ENCODE results near the gene TMEM115. TPM values are rescaled to one million over a fixed set of nuclear protein-coding genes. Genes with fewer than 3 reads are reported as not detected.
A peak's percentile ranks its signal among the peaks of the same experiment; 100 is the strongest.

TMEM115 gene
- total and polyA plus RNA-seq, 2 of the 13 experiments (the other 11 are each of a cell fraction or from before 2014, with no cell fraction given): 22.1 to 30.7 TPM

- peak; percentile 74 for TF ChIP-seq CREM (IDR thresholded peaks at IDR 0.05)
- TF ChIP-seq CREM (CRISPR knock-in tag; IDR thresholded peaks at IDR 0.05): no peak
- no peak for TF ChIP-seq ZNF567 (CRISPR knock-in tag; IDR thresholded peaks at IDR 0.05; ENCODE audit: borderline replicate concordance)
- TF ChIP-seq TCF7 (IDR thresholded peaks at IDR 0.05; ENCODE audit: low read depth): no peak
- TF ChIP-seq PRMT3 (CRISPR knock-in tag; IDR thresholded peaks at IDR 0.05; ENCODE audit: borderline replicate concordance, low read depth): no peak
- TF ChIP-seq ZNF691 (CRISPR knock-in tag; IDR thresholded peaks at IDR 0.05; ENCODE audit: borderline replicate concordance, low read depth): 0 out of 2 replicates have a peak, but pooled peaks have one; percentile 57
- TF ChIP-seq, protein P1, sequence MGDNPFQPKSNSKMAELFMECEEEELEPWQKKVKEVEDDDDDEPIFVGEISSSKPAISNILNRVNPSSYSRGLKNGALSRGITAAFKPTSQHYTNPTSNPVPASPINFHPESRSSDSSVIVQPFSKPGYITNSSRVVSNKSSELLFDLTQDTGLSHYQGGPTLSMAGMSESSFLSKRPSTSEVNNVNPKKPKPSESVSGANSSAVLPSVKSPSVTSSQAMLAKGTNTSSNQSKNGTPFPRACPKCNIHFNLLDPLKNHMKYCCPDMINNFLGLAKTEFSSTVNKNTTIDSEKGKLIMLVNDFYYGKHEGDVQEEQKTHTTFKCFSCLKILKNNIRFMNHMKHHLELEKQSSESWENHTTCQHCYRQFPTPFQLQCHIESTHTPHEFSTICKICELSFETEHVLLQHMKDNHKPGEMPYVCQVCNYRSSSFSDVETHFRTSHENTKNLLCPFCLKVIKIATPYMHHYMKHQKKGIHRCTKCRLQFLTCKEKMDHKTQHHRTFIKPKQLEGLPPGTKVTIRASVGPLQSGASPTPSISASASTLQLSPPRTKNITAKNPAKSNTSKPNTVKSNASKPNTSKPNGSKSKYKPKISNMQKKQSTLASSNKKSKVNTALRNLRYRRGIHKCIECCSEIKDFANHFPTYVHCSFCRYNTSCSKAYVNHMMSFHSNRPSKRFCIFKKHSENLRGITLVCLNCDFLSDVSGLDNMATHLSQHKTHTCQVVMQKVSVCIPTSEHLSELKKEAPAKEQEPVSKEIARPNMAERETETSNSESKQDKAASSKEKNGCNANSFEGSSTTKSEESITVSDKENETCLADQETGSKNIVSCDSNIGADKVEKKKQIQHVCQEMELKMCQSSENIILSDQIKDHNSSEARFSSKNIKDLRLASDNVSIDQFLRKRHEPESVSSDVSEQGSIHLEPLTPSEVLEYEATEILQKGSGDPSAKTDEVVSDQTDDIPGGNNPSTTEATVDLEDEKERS (CRISPR knock-in tag; IDR thresholded peaks at IDR 0.05): no peak
- no peak for TF ChIP-seq ZNF737 (CRISPR knock-in tag; IDR thresholded peaks at IDR 0.05; ENCODE audit: borderline replicate concordance)
- no peak for TF ChIP-seq PAXIP1 (CRISPR knock-in tag; conservative IDR thresholded peaks at IDR 0.05)
- no peak for TF ChIP-seq THYN1 (CRISPR knock-in tag; IDR thresholded peaks at IDR 0.05; ENCODE audit: borderline replicate concordance, low read depth)
- TF ChIP-seq ZFY (CRISPR knock-in tag; IDR thresholded peaks at IDR 0.05): peak; percentile 87
- TF ChIP-seq BRD4 (CRISPR knock-in tag; IDR thresholded peaks at IDR 0.05): 0 out of 2 replicates have a peak, but pooled peaks have one; percentile 37
- peak; percentile 29; the same call in 1 of the 2 replicates for TF ChIP-seq ZNF331 (CRISPR knock-in tag; IDR thresholded peaks at IDR 0.05)
- no peak for TF ChIP-seq TCF12 (IDR thresholded peaks at IDR 0.05)
- no peak for TF ChIP-seq TCF12 (CRISPR knock-in tag; IDR thresholded peaks at IDR 0.05)
- no peak; the same call in 1 of the 2 replicates for TF ChIP-seq ZSCAN21 (CRISPR knock-in tag; IDR thresholded peaks at IDR 0.05; ENCODE audit: borderline replicate concordance)
- no peak for TF ChIP-seq NFATC3 (CRISPR knock-in tag; IDR thresholded peaks at IDR 0.05)
- TF ChIP-seq PLSCR1 (CRISPR knock-in tag; IDR thresholded peaks at IDR 0.05; ENCODE audit: borderline replicate concordance): no peak
- no peak for TF ChIP-seq ATF5 (CRISPR knock-in tag; IDR thresholded peaks at IDR 0.05; ENCODE audit: low read depth)
These were observed 31.2 kb downstream of the TMEM115 start, which contains the start of gene TUSC2 (continued) for GRCh38 chr3:50327943-50328691.

All from HepG2 (cell line).